ENCODE results near the gene TNFRSF19.

Gene TNFRSF19

GRCh38 chr13:23686948-23687347, 116.7 kb downstream of the TNFRSF19 start:
- no peak for DNase-seq (ENCODE audit: low read depth)

GRCh38 chr13:23687614-23688013, 117.4 kb downstream of the TNFRSF19 start:
- DNase-seq (ENCODE audit: low read depth) = no peak

GRCh38 chr13:23688336-23688735, 118.1 kb downstream of the TNFRSF19 start:
- DNase-seq (ENCODE audit: low read depth) = no peak

GRCh38 chr13:23690668-23691067, 120.5 kb downstream of the TNFRSF19 start:
- DNase-seq (ENCODE audit: low read depth) = no peak

GRCh38 chr13:23692816-23693215, 122.6 kb downstream of the TNFRSF19 start:
- DNase-seq (ENCODE audit: low read depth) = no peak

- no peak for DNase-seq (ENCODE audit: low read depth)
Observed at GRCh38 chr13:23695196-23695595, 125.0 kb downstream of the TNFRSF19 start.

- DNase-seq (ENCODE audit: low read depth) = peak; percentile 26
Observed at GRCh38 chr13:23695711-23696464, 125.7 kb downstream of the TNFRSF19 start.

GRCh38 chr13:23696610-23697009, 126.4 kb downstream of the TNFRSF19 start:
- no peak for DNase-seq (ENCODE audit: low read depth)

- DNase-seq (ENCODE audit: low read depth) = no peak
Observed at GRCh38 chr13:23697772-23698313, 127.6 kb downstream of the TNFRSF19 start.

- DNase-seq (ENCODE audit: low read depth) = no peak
Observed at GRCh38 chr13:23699271-23699670, 129.1 kb downstream of the TNFRSF19 start.

- DNase-seq (ENCODE audit: low read depth) = no peak
Observed at GRCh38 chr13:23701186-23701585, 131.0 kb downstream of the TNFRSF19 start.

GRCh38 chr13:23701636-23702035, 131.4 kb downstream of the TNFRSF19 start:
- DNase-seq (ENCODE audit: low read depth) = no peak

- no peak for DNase-seq (ENCODE audit: low read depth)
Observed at GRCh38 chr13:23703246-23703860, 133.1 kb downstream of the TNFRSF19 start.

GRCh38 chr13:23705583-23705982, 135.4 kb downstream of the TNFRSF19 start:
- DNase-seq (ENCODE audit: low read depth) = no peak

- DNase-seq (ENCODE audit: low read depth) = no peak
Observed at GRCh38 chr13:23707674-23708073, 137.5 kb downstream of the TNFRSF19 start.

- no peak for DNase-seq (ENCODE audit: low read depth)
Observed at GRCh38 chr13:23709536-23709935, 139.3 kb downstream of the TNFRSF19 start.

GRCh38 chr13:23710366-23710765, 140.2 kb downstream of the TNFRSF19 start:
- DNase-seq (ENCODE audit: low read depth) = no peak

GRCh38 chr13:23711355-23711754, 141.1 kb downstream of the TNFRSF19 start:
- no peak for DNase-seq (ENCODE audit: low read depth)

GRCh38 chr13:23714672-23715071, 144.5 kb downstream of the TNFRSF19 start:
- DNase-seq (ENCODE audit: low read depth) = no peak

- DNase-seq (ENCODE audit: low read depth) = no peak
Observed at GRCh38 chr13:23715092-23715761, 145.0 kb downstream of the TNFRSF19 start.

- no peak for DNase-seq (ENCODE audit: low read depth)
Observed at GRCh38 chr13:23715762-23716235, 145.6 kb downstream of the TNFRSF19 start.

- DNase-seq (ENCODE audit: low read depth) = no peak
Observed at GRCh38 chr13:23716401-23716800, 146.2 kb downstream of the TNFRSF19 start.

- no peak for DNase-seq (ENCODE audit: low read depth)
Observed at GRCh38 chr13:23718996-23719395, 148.8 kb downstream of the TNFRSF19 start.

Measured in activated T-cell treated with anti-CD3 and anti-CD28 coated beads for 24 hours (primary cell).